HG02759 (cell line): Measurements from ENCODE around the gene CSH1.
A peak's percentile ranks its signal among the peaks of the same experiment; 100 is the strongest.
"Not testable (repeated sequence)": the region's sequence is repeated elsewhere in the genome, so short reads cannot be mapped to it uniquely, and the experiment has no call there.

ENCODE experiments used
- ATAC-seq: cut with Tn5 transposase; IDR thresholded peaks from one replicate; pipeline ENCODE4 v1.9.1; 2021; ENCODE audit warnings: mild to moderate bottlenecking, moderate library complexity; ENCODE audit not compliant: unreplicated experiment

Gene CSH1

DNA sequence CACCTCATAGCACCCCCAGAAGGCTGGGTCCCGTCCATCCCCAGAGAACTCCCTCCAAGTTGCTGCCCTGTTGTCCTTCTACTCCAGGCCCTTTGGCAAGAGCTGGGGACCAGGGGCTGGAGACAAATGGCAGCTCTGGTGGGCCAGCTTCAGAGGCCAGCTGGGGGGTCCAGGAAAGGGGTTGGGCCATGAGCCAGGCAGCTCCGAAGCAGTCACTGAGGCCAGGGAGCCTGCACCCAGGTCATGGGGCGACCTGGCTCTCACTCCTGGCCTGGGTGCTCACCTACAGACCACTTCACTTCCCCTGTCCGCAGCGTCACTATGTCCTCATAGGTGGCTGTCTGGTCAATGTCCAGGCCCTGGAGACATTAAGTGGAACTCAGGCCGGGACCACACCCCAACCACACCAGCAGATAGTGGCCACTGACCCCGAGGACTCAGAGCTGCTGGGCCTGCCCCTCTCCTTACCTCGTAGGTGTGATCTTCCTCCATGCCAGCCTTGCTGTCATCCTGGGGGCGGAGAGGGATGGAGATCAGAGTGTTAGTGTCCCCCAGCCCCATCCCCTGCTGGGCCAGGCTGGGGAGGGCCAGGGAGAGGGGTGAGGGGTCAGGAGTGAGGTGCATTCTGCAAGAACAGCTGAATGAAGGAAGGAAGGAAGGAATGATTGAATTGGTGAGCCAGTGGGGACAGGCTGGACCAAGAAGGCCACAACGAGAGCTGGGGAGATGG, 32.8 kb upstream of the CSH1 start:
- no peak for ATAC-seq

DNA sequence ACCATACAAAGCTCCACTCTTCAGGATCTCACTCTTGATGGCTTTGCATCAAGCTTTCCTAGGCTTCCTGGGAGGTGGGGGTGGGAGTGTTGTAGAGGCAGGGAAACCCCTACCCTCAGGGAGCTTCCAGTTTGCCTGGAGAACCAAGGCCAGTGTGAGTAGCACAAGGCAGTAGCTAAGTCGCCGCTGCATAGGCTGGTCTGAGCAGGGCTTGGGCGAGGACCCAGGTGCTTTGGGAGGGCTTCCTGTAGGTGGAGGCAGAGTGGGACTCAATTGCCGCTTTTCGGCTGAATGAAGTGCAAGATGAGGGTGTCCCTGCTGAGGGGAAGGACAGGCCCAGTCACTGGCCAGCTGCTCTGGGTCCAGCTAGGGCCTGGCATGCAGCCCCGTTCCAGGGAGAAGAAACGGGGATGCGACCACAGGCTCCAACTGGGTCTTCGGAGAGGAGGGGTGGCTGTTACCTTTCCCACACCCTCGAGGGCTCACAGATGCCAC, 31.8 kb upstream of the CSH1 start:
- ATAC-seq, result no peak

DNA sequence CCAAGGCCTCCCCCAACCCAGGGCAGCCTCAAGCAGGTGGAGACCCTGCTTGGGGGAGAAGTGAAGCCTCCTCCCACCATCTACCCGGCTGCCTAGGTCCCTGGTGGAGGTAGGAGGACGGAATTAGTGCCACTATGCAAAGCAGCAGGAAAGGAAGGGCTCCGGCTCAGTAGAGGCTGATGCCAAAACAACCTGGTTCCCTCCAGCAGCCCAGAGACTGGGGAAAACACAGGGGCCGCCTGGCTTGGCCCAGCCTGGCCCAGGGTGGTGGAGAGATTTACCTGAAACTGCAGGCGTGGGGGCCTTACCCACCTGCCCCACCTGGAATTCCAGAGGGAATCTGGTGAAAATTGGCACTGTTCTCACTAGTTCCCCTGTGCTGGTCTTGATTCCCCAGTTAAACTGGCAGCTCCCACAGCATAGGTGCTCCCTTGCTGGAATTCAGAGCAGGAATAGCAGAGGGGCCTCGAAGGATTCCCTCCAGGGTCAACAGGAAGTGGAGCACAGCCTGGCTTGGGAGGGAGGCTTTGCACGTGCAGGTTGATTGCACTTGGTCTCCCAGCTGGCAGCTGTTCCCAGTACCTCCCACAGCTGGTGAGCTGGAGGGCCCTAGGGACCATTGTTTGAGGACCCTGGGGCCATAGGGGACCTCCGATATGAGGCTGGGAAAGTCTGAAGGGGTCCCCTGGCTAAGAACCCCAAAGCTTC, 31.2 kb upstream of the CSH1 start:
- no peak for ATAC-seq

DNA sequence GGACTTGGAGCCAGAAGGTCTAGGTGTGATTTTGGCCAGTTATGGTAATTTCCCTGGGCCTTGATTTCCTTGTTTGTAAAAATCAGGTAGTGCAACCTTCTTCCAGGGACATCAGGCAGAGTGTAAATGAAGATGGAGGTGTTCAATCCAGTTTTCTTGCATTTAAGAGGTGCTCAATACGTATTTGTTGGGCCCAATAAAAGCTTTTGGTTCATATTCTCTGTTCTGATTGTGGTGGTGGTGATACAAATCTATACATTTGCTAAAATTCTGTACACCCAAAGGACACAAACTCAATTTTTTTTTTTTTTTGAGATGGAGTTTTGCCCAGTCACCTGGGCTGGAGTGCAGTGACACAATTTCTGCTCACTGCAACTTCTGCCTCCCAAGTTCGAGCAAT, 29.8 kb upstream of the CSH1 start:
- ATAC-seq, result no peak

DNA sequence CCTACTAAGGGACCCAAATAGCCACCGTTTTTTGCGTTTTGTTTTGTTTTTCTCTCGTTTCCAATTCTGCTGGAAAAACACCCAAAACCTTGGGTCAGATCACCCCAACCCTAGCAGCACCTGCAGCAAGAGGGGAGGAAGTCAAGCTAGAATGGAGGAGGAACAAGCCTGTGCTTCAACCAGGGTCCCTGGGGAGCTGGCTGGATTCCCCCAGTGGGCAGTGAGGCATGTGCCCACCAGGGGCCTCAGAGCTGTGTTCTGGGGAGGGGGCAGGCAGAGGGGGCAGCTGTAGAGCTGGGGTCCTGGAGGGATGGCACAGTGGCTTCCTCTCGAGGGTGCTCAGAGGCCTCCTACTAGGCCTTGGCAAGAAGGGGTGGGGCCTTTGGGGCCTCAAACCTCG, 29.2 kb upstream of the CSH1 start:
- peak; percentile 38 for ATAC-seq

DNA sequence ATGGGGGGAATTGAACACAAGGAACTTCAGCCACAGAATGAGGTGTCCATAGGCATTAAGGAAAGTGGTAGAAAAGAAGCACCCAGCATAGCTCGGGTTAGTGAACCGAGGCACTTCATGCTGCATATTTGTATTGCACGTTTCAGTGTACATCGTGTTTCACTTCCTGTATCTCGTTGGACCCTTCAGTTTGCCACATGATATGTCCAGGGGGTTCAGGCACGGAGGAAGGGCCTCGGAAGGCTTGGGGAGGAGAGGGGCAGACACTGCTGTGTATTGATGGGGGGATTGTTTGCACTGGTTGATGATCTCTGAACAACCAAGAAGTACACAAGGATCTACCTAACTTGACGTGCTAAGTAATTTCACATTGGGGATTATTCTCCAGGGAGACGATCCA, 26.0 kb upstream of the CSH1 start:
- not testable (repeated sequence) for ATAC-seq

DNA sequence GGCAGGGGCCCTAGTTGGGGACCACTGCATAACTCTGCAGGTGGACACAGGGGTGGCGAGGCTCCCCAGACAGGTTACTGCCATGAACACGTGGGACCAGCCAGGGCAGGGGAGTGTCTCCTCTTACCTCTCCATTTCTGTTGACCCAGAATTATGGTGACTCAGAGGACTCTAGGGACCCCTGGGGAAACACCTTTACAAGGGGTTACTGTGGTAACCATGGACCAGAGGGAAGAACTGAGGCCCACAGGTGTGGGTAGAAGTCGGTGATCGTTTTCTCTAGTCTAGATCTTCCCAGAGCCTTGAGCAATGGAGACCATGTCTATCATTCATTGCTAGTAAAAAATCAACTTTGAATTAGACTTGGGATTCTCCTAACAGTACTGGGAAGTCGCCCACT, 24.4 kb upstream of the CSH1 start:
- not testable (repeated sequence) for ATAC-seq

DNA sequence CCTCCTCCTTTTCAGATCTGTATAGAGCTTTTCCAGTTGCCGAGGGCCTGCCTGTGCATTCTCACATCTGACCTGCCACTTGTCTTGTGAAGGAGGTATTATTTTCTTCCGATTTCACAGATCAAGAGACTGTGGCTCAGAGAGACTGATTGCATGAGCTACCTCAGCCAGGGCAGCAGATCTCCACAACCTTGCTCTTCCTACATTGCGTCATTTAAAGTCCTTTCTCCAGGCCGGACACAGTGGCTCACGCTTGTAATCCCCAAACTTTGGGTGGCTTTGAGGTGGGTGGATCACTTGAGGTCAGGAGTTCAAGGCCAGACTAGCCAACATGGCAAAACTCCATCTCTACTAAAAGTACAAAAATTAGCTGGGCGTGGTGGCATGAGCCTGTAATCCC, 23.7 kb upstream of the CSH1 start:
- not testable (repeated sequence) for ATAC-seq

DNA sequence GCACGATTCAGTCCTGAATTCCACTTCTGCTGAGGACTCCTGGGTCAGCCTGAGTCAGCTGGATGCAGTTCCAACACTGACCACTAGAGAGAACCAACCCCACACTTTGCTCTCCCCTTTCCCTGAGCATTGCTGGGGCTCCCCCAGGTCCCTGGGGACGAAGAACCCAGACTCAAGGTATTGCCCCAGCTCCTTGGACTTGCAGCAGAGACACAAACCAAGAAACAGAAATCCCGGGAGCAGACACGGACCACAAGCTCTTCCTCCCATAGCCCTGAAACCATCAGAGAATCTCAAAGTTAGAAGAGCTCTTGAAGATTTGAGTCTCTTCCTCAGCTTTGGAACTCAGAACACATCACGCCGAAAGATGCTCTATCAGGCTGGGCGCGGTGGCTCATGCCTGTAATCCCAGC, 22.9 kb upstream of the CSH1 start:
- ATAC-seq, result peak; percentile 71

DNA sequence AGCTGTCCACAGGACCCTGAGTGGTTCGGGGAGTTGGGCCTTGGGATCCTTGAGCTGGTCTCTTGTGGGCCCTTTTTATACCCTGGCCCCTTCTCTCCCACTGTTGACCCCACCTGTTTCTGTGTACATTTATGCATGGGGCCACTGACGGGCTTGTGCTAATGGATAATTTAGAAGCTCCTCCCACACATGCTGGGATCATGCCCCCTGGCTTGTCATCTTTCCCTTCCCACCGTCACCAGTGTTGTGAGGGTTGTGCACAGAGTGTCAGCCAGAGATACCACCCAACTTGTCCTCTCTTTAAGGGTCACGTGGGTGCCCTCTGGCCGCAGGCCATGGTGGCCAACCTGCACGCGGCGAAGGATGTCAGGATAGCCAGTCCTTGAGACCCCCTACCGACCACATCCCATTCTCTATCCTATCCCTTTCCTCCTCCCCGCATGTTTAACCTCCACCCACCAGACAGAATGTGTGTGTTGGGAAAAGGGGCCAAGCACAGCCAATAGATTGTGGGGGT, 22.5 kb upstream of the CSH1 start, which contains the start of gene GH1:
Gene GH1 (minus strand): TSS at position 51 of the 517 bp plus-strand sequence. CDS start 63 bp downstream, outside the sequence.
- ATAC-seq, result not testable (repeated sequence)

DNA sequence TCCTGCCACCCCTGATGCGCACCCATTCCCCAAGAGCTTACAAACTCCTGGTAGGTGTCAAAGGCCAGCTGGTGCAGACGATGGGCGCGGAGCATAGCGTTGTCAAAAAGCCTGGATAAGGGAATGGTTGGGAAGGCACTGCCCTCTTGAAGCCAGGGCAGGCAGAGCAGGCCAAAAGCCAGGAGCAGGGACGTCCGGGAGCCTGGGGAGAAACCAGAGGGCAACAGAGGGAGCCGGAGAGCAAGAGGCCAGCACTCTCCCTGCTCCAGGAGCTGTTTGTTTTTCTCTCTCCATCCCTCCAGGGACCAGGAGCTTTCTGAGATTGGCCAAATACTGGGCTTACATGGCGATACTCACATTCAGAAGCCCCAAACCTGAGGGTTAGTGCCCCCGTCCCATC, 21.9 kb upstream of the CSH1 start:
- no peak for ATAC-seq

DNA sequence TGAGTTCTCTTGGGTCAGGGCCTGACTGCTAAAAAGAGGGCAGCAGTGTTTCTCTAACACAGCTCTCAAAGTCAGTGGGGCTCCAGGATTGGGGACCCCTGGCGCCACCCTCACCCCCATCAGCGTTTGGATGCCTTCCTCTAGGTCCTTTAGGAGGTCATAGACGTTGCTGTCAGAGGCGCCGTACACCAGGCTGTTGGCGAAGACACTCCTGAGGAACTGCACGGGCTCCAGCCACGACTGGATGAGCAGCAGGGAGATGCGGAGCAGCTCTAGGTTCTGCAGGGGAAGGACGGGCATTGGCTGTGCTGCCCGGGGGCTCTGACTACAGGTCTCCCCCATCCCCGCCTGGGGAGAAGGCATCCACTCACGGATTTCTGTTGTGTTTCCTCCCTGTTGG, 21.3 kb upstream of the CSH1 start:
- ATAC-seq, result no peak

DNA sequence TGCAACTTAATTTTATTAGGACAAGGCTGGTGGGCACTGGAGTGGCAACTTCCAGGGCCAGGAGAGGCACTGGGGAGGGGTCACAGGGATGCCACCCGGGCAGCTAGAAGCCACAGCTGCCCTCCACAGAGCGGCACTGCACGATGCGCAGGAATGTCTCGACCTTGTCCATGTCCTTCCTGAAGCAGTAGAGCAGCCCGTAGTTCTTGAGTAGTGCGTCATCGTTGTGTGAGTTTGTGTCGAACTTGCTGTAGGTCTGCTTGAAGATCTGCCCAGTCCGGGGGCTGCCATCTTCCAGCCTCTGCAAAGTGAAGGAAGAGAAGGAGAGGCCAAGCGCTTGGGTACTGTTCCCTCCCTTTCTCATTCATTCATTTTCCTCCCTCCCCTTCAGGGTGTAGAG, 20.8 kb upstream of the CSH1 start:
- ATAC-seq, result not testable (repeated sequence)

DNA sequence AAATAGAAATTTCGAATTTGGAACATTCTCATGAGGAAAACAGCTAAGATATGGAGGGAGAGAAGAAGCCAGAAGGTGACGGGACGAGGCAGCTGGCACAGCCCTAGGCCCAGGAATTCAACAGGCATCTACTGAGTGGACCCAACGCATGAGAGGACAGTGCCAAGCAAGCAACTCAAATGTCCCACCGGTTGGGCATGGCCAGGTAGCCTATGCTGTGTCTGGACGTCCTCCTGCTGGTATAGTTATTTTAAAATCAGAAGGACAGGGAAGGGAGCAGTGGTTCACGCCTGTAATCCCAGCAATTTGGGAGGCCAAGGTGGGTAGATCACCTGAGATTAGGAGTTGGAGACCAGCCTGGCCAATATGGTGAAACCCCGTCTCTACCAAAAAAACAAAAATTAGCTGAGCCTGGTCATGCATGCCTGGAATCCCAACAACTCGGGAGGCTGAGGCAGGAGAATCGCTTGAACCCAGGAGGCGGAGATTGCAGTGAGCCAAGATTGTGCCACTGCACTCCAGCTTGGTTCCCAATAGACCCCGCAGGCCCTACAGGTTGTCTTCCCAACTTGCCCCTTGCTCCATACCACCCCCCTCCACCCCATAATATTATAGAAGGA, 20.3 kb upstream of the CSH1 start:
- no peak for ATAC-seq

DNA sequence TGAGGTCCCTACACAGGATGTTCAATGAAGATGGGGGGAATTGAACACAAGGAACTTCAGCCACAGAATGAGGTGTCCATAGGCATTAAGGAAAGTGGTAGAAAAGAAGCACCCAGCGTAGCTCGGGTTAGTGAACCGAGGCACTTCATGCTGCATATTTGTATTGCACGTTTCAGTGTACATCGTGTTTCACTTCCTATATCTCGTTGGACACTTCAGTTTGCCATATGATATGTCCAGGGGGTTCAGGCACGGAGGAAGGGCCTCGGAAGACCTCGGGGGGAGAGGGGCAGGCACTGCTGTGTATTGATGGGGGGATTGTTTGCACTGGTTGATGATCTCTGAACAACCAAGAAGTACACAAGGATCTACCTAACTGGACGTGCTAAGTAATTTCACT, 19.4 kb upstream of the CSH1 start:
- not testable (repeated sequence) for ATAC-seq

DNA sequence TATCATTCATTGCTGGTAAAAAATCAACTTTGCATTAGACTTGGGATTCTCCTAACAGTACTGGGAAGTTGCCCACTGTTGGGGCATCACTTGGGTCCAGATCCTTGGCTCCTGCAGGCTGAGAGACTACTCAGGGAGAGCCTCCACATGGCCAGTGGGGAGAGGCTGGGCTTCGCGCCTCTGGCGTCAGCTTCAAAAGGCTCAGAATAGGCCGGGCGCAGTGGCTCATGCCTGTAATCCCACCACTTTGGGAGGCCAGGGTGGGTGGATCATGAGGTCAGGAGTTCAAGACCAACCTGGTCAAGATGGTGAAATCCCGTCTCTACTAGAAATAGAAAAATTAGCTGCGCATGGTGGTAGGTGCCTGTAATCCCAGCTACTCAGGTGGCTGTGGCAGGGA, 18.1 kb upstream of the CSH1 start:
- no peak for ATAC-seq

DNA sequence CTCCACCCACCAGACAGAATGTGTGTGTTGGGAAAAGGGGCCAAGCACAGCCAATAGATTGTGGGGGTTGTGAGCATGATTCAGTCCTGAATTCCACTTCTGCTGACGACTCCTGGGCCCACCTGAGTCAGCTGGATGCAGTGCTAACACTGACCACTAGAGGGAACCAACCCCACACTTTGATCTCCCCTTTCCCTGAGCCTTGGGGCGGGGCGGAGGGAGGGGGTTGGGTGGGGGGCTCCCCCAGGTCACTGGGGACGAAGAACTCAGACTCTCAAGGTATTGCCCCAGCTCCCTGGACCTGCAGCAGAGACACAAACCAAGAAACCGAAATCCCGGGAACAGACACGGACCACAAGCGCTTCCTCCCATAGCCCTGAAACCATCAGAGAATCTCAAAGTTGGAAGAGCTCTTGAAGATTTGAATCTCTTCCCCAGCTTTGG, 15.3 kb upstream of the CSH1 start:
- ATAC-seq, result no peak

DNA sequence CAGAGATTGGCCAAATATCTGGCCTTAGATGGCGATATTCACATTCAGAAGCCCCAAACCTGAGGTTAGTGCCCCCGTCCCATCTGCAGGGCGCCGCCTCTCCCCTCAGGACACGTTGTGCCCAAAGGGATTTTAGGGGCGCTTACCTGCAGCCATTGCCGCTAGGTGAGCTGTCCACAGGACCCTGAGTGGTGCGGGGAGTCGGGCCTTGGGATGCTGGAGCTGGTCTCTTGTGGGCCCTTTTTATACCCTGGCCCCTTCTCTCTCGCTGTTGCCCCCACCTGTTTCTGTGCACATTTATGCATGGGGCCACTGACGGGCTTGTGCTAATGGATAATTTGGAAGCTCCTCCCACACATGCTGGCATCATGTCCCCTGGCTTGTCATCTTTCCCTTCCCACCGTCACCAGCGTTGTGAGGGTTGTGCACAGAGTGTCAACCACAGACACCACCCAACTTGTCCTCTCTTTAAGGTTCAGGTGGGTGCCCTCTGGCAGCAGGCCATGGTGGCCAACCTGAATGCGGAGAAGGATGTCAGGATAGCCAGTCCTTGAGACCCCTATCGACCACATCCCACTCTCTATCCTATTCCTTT, 14.8 kb upstream of the CSH1 start, which contains the start of gene CSHL1:
Gene CSHL1 (minus strand): TSS at position 218 of the 595 bp plus-strand sequence. CDS start 62 bp downstream, at position 156.
- no peak for ATAC-seq

DNA sequence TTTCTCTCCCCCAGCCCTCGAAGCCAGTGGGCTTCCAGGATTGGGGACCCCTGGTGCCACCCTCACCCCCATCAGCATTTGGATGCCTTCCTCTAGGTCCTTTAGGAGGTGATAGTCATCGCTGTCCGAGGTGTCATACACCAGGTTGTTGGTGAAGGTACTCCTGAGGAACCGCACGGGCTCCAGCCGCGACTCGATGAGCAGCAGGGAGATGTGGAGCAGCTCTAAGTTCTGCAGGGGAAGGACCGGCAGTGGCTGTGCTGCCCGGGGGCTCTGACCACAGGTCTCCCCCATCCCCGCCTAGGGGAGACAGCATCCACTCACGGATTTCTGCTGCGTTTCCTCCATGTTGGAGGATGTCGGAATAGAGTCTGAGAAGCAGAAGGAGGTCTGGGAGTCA, 13.7 kb upstream of the CSH1 start:
- no peak for ATAC-seq

DNA sequence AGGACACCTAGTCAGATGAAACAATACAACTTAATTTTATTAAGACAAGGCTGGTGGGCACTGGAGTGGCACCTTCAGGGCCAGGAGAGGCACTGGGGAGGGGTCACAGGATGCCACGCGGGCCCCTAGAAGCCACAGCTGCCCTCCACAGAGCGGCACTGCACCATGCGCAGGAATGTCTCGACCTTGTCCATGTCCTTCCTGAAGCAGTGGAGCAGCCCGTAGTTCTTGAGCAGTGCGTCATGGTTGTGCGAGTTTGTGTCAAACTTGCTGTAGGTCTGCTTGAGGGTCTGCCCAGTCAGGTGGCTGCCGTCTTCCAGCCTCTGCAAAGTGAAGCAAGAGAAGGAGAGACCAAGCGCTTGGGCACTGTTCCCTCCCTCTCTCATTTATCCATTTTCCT, 13.2 kb upstream of the CSH1 start:
- not testable (repeated sequence) for ATAC-seq
